GM12801 (cell line): ENCODE results near the gene IGSF21.

Experiments
- TF ChIP-seq, protein P1 (sequence below): IDR thresholded peaks from one replicate; pipeline ENCODE4 v1.5.1; 2011; ENCODE audit warnings: control low read depth; ENCODE audit not compliant: insufficient read length; ENCODE audit errors: extremely low read depth

IGSF21 gene

DNA sequence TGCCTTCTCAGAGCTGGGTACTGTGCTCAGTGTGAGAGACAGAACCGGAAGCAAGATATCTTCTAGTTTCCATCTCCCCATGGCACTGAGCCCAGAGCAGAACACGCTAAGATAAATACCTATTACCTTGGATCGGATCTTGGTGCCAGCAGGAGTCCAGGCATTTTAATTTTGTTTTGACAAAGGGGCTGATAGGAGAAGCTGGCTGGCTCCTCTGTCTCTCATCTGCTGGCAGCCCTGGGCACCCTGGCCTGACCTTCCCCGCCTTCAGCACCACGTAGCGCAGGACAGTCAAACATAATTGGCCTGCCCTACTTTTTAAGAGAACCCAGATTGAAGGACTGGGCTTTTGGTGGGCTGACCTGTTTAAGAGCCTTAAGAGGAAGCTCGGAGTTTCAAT is 212.5 kb downstream of the IGSF21 start:
- TF ChIP-seq, protein P1, sequence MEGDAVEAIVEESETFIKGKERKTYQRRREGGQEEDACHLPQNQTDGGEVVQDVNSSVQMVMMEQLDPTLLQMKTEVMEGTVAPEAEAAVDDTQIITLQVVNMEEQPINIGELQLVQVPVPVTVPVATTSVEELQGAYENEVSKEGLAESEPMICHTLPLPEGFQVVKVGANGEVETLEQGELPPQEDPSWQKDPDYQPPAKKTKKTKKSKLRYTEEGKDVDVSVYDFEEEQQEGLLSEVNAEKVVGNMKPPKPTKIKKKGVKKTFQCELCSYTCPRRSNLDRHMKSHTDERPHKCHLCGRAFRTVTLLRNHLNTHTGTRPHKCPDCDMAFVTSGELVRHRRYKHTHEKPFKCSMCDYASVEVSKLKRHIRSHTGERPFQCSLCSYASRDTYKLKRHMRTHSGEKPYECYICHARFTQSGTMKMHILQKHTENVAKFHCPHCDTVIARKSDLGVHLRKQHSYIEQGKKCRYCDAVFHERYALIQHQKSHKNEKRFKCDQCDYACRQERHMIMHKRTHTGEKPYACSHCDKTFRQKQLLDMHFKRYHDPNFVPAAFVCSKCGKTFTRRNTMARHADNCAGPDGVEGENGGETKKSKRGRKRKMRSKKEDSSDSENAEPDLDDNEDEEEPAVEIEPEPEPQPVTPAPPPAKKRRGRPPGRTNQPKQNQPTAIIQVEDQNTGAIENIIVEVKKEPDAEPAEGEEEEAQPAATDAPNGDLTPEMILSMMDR: no peak

DNA sequence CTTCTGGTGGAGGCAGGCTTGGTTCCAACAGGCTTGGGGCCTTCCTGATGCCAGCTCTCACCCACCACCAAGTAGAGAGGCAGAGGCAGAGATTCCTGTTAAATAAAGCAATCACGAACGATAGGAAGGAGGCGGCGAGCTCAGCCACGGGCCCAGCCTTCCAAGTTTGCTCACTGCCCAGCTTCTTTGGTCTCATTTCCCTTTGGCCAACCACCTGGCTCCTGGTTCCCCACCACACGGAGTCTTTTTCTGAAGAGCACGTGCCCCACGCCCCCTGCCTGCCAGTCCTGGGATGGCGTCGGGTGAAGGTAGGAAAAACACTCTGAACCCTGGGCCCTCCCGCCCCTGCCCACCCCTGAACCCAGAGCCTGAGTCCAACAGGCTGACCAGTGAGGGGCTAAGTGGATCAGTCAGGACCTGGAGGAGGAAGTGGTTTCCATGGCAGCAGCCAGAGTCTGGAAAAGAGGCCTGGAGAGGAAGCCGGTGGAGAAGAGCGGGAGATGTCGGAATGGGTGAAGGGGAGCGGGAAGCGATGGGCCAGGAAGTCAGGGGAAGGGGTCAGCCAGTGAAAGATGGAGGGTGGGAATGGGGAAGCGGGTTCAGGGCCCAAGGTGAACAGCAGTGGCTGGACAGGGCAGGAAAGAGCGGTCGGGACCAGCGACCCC is 214.9 kb downstream of the IGSF21 start:
- TF ChIP-seq, protein P1: no peak

DNA sequence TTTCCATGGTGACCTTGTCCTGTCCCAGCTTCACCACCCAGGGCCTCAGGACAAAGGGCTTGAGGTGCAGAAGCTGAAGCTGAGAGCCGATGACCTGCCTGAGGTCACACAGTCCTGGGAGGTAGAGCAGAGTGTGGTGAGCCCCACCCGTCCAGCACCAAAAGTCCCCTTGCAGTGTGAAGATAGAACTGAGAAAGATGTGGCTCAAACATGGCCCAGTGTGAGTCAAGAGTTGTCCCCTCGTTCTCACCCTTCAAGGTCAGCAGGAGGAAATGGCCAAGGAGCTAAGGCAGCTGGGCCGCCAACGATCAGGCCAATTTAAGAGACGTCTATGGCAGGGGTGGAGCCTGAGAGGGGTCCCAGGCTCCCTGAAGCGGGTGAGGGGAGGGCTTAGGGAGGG is 215.7 kb downstream of the IGSF21 start:
- TF ChIP-seq, protein P1: no peak

DNA sequence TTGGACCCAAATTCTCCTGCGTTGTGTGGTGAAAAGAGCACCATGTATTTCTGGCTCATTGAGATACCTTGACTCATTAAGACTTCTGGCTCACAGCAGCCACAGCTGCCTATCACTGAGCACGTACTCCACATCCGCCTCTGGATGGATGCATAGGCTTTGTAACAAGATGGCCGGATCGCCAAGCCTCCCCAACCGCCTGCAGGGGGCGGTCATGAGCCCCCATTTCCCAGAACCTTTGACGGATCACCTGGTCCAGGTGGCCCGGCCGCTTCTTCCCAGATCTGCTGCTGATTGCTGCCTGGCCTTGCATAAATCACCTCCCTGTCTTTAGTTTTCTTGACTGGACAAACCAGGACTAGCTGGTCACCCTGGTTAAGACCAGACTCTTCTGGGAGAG is 216.6 kb downstream of the IGSF21 start:
- TF ChIP-seq, protein P1: no peak

DNA sequence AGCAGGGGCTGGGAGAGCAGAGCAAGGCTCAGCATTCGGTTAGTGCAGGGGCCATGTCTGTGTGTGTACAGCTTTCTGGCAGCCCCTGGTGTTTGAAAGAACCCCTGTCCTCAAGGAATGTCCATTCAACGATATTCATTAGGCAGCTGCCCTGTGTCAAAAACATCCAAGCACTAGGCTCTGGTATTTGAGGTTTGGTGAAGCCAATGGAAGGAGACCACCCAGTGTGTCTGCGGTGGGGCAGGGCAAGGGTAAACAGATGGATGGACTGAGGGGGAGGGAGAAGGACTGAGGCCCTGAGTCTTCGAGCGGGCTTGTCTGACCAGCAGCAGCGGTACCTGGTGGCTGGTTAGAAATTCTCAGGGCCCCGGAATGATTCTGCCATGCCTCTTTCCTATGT is 217.5 kb downstream of the IGSF21 start:
- TF ChIP-seq, protein P1: no peak

DNA sequence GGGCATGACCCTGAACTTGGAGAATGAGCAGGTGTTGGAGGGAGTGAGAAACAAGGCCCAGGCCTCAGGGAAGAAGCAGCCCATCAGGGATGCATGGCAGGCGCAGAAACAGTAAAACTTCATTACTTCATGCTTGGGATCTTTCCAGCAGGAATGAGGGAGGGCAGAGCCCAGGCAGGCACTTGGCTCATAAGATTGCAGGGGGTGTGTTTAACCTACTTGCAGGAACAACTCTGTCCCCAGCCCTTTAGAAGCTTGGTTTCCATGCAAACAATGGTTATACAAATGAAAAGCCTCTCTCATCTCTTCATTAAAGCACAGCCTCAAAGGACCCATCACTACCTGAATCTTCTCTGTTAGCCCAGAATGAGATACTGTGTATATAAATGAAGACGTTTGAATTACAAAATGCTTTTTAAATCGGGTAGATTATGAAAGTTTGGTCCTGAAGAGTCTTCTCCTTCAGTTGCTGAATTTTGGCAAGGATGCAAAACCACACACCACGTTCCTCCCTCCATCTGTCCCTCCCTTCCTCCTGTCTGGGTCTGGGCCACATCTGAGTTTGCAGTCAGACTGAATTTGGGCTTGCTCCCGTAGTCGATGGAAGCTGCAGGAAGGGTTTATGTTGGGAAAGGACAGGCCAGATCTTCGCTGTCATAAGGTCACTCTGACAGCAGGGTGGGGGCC is 218.8 kb downstream of the IGSF21 start:
- TF ChIP-seq, protein P1: no peak

DNA sequence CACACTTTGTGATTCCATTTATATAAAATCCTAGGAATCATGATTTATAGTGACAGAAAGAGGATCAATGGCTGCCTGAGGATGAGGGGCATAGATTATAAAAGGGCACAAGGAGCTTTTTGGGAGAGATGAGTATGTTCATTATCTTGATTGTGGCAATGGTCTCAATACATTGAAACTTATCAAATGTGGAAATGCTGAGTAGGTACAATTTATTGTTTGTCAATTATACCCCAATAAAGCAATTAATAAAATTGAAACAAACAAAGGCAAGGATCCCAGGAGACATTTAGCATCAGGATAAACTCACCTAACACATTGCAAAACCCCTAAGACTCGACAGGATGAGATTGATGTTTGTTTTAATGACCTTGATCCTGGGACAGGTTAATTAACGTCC is 220.1 kb downstream of the IGSF21 start:
- TF ChIP-seq, protein P1: no peak
